ENCODE data around the gene WDFY2.

The WDFY2 gene

GRCh38 chr13:51799261-51799660, 215.0 kb downstream of the WDFY2 start:
- DNase-seq (ENCODE audit: low spot score), result no peak

- DNase-seq (ENCODE audit: low spot score), result no peak
These were observed 216.2 kb downstream of the WDFY2 start for GRCh38 chr13:51800486-51800885.

GRCh38 chr13:51801631-51802099, 217.4 kb downstream of the WDFY2 start:
- DNase-seq (ENCODE audit: low spot score), result peak; percentile 61

GRCh38 chr13:51802631-51803418, 218.6 kb downstream of the WDFY2 start:
- no peak for DNase-seq (ENCODE audit: low spot score)

GRCh38 chr13:51803422-51804294, 219.4 kb downstream of the WDFY2 start, which contains the start of gene DHRS12:
TSS of gene DHRS12 (minus strand) at chr13:51804163. CDS start at chr13:51799659, 4,504 bp downstream.
- DNase-seq (ENCODE audit: low spot score), result peak; percentile 86

- DNase-seq (ENCODE audit: low spot score), result no peak
These were observed 220.3 kb downstream of the WDFY2 start for GRCh38 chr13:51804295-51805172.

GRCh38 chr13:51805313-51805712, 221.1 kb downstream of the WDFY2 start:
- DNase-seq (ENCODE audit: low spot score), result no peak

GRCh38 chr13:51805925-51806324, 221.7 kb downstream of the WDFY2 start:
- no peak for DNase-seq (ENCODE audit: low spot score)

GRCh38 chr13:51806566-51806965, 222.3 kb downstream of the WDFY2 start:
- peak; percentile 55 for DNase-seq (ENCODE audit: low spot score)

GRCh38 chr13:51807041-51807440, 222.8 kb downstream of the WDFY2 start:
- DNase-seq (ENCODE audit: low spot score), result no peak

- DNase-seq (ENCODE audit: low spot score), result no peak
These were observed 224.5 kb downstream of the WDFY2 start for GRCh38 chr13:51808811-51809210.

- DNase-seq (ENCODE audit: low spot score), result no peak
These were observed 226.8 kb downstream of the WDFY2 start for GRCh38 chr13:51811046-51811445.

- peak; percentile 67 for DNase-seq (ENCODE audit: low spot score)
These were observed 227.7 kb downstream of the WDFY2 start for GRCh38 chr13:51811920-51812451.

GRCh38 chr13:51814071-51814470, 229.8 kb downstream of the WDFY2 start:
- DNase-seq (ENCODE audit: low spot score), result no peak

- peak; percentile 71 for DNase-seq (ENCODE audit: low spot score)
These were observed 230.8 kb downstream of the WDFY2 start for GRCh38 chr13:51814825-51815650.

GRCh38 chr13:51815848-51816247, 231.6 kb downstream of the WDFY2 start:
- no peak for DNase-seq (ENCODE audit: low spot score)

GRCh38 chr13:51816604-51817249, 232.5 kb downstream of the WDFY2 start:
- no peak for DNase-seq (ENCODE audit: low spot score)

All from kidney tubule cell (primary cell).